Gastrocnemius medialis (tissue), 4 donors: Measurements from ENCODE around the gene ZNF451. TPM values are rescaled to one million over a fixed set of nuclear protein-coding genes. Genes with fewer than 3 reads are reported as not detected.

ENCODE experiments used
- ATAC-seq, 2 donors: fragments of 150-250 bp; one replicate each; pipeline ENCODE4 v1.9.1; 2016
- DNase-seq, 2 donors: peaks; one replicate each; pipeline ENCODE4 v3.0.0-alpha.2; 2019
- H3K27ac ChIP-seq, 4 donors: fragments of 200-600 bp; sonication (generic); 1 replicate in 1 of 4; 2 replicates in 3 of 4; pipeline ENCODE4 v1.5.1; 2016 to 2018; ENCODE audit warnings: mild to moderate bottlenecking in 2 of 4, moderate library complexity in 1 of 4
- H3K27me3 ChIP-seq, 3 donors: fragments of 200-600 bp; sonication (generic) in 2 of 3; 1 replicate in 1 of 3; 2 replicates in 2 of 3; pipeline versions ENCODE4 v1.5.1 to v1.6.0; 2016 to 2019; ENCODE audit warnings: mild to moderate bottlenecking in 1 of 3, moderate library complexity in 1 of 3
- H3K36me3 ChIP-seq, 2 donors: fragments of 200-600 bp; sonication (generic) in 1 of 2; one replicate each; pipeline ENCODE4 v1.5.1; 2017 to 2018
- H3K4me1 ChIP-seq, 2 donors: fragments of 200-600 bp; sonication (generic) in 1 of 2; one replicate each; pipeline ENCODE4 v1.5.1; 2016 to 2017; ENCODE audit warnings: mild to moderate bottlenecking in 2 of 2
- H3K4me3 ChIP-seq, 4 donors: fragments of 200-600 bp; sonication (generic) in 3 of 4; 1 replicate in 1 of 4; 2 replicates in 3 of 4; pipeline ENCODE4 v1.5.1; 2016 to 2019; ENCODE audit warnings: mild to moderate bottlenecking in 2 of 4
- H3K9me3 ChIP-seq, 3 donors: fragments of 200-600 bp; sonication (generic) in 2 of 3; 1 replicate in 1 of 3; 2 replicates in 2 of 3; pipeline ENCODE4 v1.5.1; 2016 to 2019
- POLR2A ChIP-seq, 2 donors: fragments of 450-650 bp; IDR thresholded peaks; one replicate each; pipeline ENCODE4 v1.6.1; 2017; ENCODE audit warnings: antibody characterized with exemption in 2 of 2, mild to moderate bottlenecking in 2 of 2, moderate library complexity in 2 of 2
- in situ Hi-C, 4 donors: fragments of 200-750 bp; cut with MboI; loops; one replicate each; pipeline versions ENCODE4 v1.15.0 to v1.8.0; 2017; ENCODE audit warnings: low sequenced_read_pairs in 4 of 4
- intact Hi-C: fragments of 100-400 bp; cut with DNase I; formaldehyde crosslinking; loops from one replicate; pipeline ENCODE4 v1.15.1; 2023; ENCODE audit warnings: low total_unique reads
- total RNA-seq, 4 donors: library from RNA; depleted of rRNA; stranded (reverse); fragments of >200 nt; gene quantifications; one replicate each; pipeline versions ENCODE4 v1.1.0 to v1.2.3, GENCODE V29; 2016
- TF ChIP-seq, protein P1 (sequence below), 5 experiments: fragments of 450-650 bp in 3 of 5; fragments of 200-600 bp in 2 of 5; sonication (generic) in 2 of 5; IDR thresholded peaks in 4 of 5; conservative IDR thresholded peaks in 1 of 5; 1 replicate in 4 of 5; 2 replicates in 1 of 5; pipeline ENCODE4 v1.5.1; 2016 to 2019; ENCODE audit warnings: antibody characterized with exemption in 5 of 5, mild to moderate bottlenecking in 3 of 5, moderate library complexity in 3 of 5

ZNF451 gene
- total RNA-seq, 4 donors from 2014 or later = 27.1 to 36.8 (median 28.0) TPM

GRCh38 chr6:57147955-57148858 lies 58.2 kb downstream of the ZNF451 start:
- H3K4me3 ChIP-seq = no peak overlapping the region
- no peak for TF ChIP-seq POLR2A (IDR thresholded peaks at IDR 0.05)
- TF ChIP-seq, protein P1, sequence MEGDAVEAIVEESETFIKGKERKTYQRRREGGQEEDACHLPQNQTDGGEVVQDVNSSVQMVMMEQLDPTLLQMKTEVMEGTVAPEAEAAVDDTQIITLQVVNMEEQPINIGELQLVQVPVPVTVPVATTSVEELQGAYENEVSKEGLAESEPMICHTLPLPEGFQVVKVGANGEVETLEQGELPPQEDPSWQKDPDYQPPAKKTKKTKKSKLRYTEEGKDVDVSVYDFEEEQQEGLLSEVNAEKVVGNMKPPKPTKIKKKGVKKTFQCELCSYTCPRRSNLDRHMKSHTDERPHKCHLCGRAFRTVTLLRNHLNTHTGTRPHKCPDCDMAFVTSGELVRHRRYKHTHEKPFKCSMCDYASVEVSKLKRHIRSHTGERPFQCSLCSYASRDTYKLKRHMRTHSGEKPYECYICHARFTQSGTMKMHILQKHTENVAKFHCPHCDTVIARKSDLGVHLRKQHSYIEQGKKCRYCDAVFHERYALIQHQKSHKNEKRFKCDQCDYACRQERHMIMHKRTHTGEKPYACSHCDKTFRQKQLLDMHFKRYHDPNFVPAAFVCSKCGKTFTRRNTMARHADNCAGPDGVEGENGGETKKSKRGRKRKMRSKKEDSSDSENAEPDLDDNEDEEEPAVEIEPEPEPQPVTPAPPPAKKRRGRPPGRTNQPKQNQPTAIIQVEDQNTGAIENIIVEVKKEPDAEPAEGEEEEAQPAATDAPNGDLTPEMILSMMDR (IDR thresholded peaks at IDR 0.05 in 4 of 5, conservative IDR thresholded peaks at IDR 0.05 in 1 of 5) = no peak
- H3K36me3 ChIP-seq = peaks cover 0 to 36% of the 10 kb centered on the region in 2 donors
- no peak for DNase-seq
- no peaks in the 10 kb centered on the region for H3K9me3 ChIP-seq
- H3K4me1 ChIP-seq = no peaks in the 10 kb centered on the region
- intact Hi-C loops = no loop called here
- H3K27me3 ChIP-seq = no peaks in the 10 kb centered on the region
- H3K27ac ChIP-seq = no peak overlapping the region
- in situ Hi-C loops = no loop called here
- no peak for ATAC-seq

- ATAC-seq = no peak
- intact Hi-C loops = no loop called here
- DNase-seq = no peak
These were observed 68.7 kb downstream of the ZNF451 start for GRCh38 chr6:57158658-57159057.

DNA sequence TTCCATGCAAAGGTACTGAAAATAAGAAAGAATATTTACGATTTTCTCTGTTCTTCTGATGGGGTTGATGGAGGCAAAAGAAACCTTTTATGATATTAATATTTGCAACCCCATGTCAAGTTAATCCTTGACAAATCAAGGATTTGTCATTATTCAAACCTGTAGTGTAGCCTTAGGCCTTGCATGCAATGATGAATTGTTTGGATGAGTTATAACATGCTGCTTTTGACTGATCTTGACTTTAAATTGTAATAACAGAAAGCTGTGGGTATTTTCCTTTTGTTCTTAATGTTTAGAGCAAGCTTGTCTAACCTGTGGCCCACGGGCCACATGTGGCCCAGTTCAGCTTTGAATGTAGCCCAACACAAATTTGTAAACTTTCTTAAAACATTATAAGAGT lies 69.1 kb downstream of the ZNF451 start:
- no peak for ATAC-seq
- TF ChIP-seq, protein P1 (IDR thresholded peaks at IDR 0.05 in 4 of 5, conservative IDR thresholded peaks at IDR 0.05 in 1 of 5) = no peak
- TF ChIP-seq POLR2A (IDR thresholded peaks at IDR 0.05) = no peak
- DNase-seq = no peak
- H3K36me3 ChIP-seq = peaks cover 0 to 55% of the 10 kb centered on the region in 2 donors
- no peaks in the 10 kb centered on the region for H3K27me3 ChIP-seq
- in situ Hi-C loops (no loop called here), intact Hi-C loops (no loop called here)
- H3K9me3 ChIP-seq = no peaks in the 10 kb centered on the region
- no peak overlapping the region for H3K27ac ChIP-seq
- no peak overlapping the region for H3K4me3 ChIP-seq
- H3K4me1 ChIP-seq = no peaks in the 10 kb centered on the region

More at GRCh38 chr6:57158658-57159057, 68.7 kb downstream of the ZNF451 start:
- TF ChIP-seq, protein P1 (IDR thresholded peaks at IDR 0.05 in 4 of 5, conservative IDR thresholded peaks at IDR 0.05 in 1 of 5) = no peak
- no peak for TF ChIP-seq POLR2A (IDR thresholded peaks at IDR 0.05)
- Histone ChIP-seq H3K4me3 (no peak overlapping the region), H3K27ac (no peak overlapping the region), H3K9me3 (no peaks in the 10 kb centered on the region), H3K27me3 (no peaks in the 10 kb centered on the region), H3K36me3 (peaks cover 0 to 55% of the 10 kb centered on the region in 2 donors), H3K4me1 (no peaks in the 10 kb centered on the region)
- in situ Hi-C loops = no loop called here

DNA sequence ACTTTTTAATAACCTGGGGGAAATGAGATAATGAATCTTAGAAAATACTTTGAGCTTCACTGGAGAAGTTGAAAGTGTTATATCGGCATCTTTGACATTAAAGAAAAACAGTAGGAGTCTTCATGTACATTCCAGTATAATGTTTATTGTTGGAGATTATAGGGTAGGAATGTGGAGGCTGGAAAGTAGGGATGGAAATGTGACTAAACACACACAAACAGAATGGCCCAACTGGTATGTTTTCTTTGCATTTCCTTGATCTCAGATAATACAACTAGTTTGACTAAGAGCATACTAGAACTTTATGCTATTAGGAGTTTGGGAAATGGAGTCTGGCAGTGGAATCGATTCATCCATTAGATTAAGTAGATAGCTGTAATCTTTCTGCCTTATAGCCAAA lies 72.0 kb downstream of the ZNF451 start:
- H3K9me3 ChIP-seq = no peaks in the 10 kb centered on the region
- TF ChIP-seq POLR2A (IDR thresholded peaks at IDR 0.05) = no peak
- TF ChIP-seq, protein P1 (IDR thresholded peaks at IDR 0.05 in 4 of 5, conservative IDR thresholded peaks at IDR 0.05 in 1 of 5) = no peak
- no peaks in the 10 kb centered on the region for H3K27me3 ChIP-seq
- H3K27ac ChIP-seq = no peak overlapping the region
- ATAC-seq (no peak), DNase-seq (no peak)
- in situ Hi-C loops (loop anchor here in 1 of 4 donors (10.0 kb wide), 1 partner anchor 67 kb away; the partner anchor contains the start of gene ZNF451), intact Hi-C loops (no loop called here)
- peaks cover 0 to 47% of the 10 kb centered on the region in 2 donors for H3K36me3 ChIP-seq
- H3K4me3 ChIP-seq = no peak overlapping the region
- no peaks in the 10 kb centered on the region for H3K4me1 ChIP-seq
